Peyer's patch (tissue), 4 donors: ENCODE data around the gene TAP2. TPM values are rescaled to one million over a fixed set of nuclear protein-coding genes. Genes with fewer than 3 reads are reported as not detected.

Source experiments
- DNase-seq, 3 donors: peaks; one replicate each; pipeline ENCODE4 v3.0.0-alpha.2; 2017 to 2019
- H3K27ac ChIP-seq, 4 donors: fragments of 200-600 bp; sonication (generic); one replicate each; pipeline ENCODE4 v1.5.1; 2016 to 2019
- H3K27me3 ChIP-seq, 2 donors: fragments of 200-600 bp; sonication (generic); one replicate each; pipeline ENCODE4 v1.5.1; 2019
- H3K36me3 ChIP-seq, 3 donors: fragments of 200-600 bp; sonication (generic); one replicate each; pipeline ENCODE4 v1.5.1; 2016 to 2019
- H3K4me1 ChIP-seq, 4 donors: fragments of 200-600 bp; sonication (generic); one replicate each; pipeline ENCODE4 v1.5.1; 2016 to 2019
- H3K4me3 ChIP-seq, 4 donors: fragments of 200-600 bp; sonication (generic); 1 replicate in 3 of 4; 2 replicates in 1 of 4; pipeline ENCODE4 v1.5.1; 2016 to 2019; ENCODE audit warnings: mild to moderate bottlenecking in 1 of 4
- H3K9me3 ChIP-seq, 4 donors: fragments of 200-600 bp; sonication (generic); one replicate each; pipeline ENCODE4 v1.5.1; 2016 to 2019; ENCODE audit warnings: mild to moderate bottlenecking in 1 of 4
- POLR2A ChIP-seq, 2 donors: fragments of 450-650 bp; IDR thresholded peaks; one replicate each; pipeline ENCODE4 v1.5.1; 2017; ENCODE audit warnings: antibody characterized with exemption in 2 of 2, mild to moderate bottlenecking in 2 of 2, moderate library complexity in 2 of 2
- total RNA-seq, 4 donors: library from RNA; depleted of rRNA; stranded (reverse); fragments of >200 nt; gene quantifications; one replicate each; pipeline ENCODE4 v1.1.0, GENCODE V29; 2016
- TF ChIP-seq, protein P1 (sequence below), 6 experiments: fragments of 450-650 bp in 4 of 6; fragments of 200-600 bp in 2 of 6; sonication (generic) in 1 of 6; IDR thresholded peaks; one replicate each; pipeline ENCODE4 v1.5.1; 2017 to 2019; ENCODE audit warnings: antibody characterized with exemption in 6 of 6, mild to moderate bottlenecking in 3 of 6, moderate library complexity in 1 of 6

Gene TAP2
- total RNA-seq, 4 donors from 2014 or later, result 16.5 to 53.2 (median 39.4) TPM

DNA sequence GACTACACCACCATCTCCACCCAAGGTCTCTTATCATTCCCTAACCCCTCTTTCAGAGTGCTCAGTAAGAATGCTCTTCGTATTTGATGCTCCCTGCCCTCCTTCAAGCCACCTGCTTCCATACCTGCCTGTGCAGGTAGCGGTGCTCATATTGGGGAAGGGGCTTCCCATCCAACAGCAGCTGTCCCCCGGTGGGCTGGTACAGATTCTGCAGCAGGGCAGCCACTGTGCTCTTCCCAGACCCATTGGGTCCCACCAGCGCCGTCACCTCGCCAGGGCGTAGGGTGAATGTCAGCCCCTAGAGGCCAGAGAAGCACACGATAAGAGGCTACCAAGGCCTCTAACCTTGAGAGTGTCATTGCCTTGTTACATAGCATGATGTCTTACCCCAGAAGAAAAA is 9.3 kb upstream of the TAP2 start:
- Histone ChIP-seq H3K27me3 (no peaks in the 10 kb centered on the region), H3K4me1 (peaks cover 0 to 47% (median 11%) of the 10 kb centered on the region in 4 donors), H3K9me3 (no peaks in the 10 kb centered on the region), H3K27ac (no peak overlapping the region), H3K4me3 (no peak overlapping the region), H3K36me3 (peaks cover 0 to 63% (median 0%) of the 10 kb centered on the region in 3 donors)
- TF ChIP-seq, protein P1, sequence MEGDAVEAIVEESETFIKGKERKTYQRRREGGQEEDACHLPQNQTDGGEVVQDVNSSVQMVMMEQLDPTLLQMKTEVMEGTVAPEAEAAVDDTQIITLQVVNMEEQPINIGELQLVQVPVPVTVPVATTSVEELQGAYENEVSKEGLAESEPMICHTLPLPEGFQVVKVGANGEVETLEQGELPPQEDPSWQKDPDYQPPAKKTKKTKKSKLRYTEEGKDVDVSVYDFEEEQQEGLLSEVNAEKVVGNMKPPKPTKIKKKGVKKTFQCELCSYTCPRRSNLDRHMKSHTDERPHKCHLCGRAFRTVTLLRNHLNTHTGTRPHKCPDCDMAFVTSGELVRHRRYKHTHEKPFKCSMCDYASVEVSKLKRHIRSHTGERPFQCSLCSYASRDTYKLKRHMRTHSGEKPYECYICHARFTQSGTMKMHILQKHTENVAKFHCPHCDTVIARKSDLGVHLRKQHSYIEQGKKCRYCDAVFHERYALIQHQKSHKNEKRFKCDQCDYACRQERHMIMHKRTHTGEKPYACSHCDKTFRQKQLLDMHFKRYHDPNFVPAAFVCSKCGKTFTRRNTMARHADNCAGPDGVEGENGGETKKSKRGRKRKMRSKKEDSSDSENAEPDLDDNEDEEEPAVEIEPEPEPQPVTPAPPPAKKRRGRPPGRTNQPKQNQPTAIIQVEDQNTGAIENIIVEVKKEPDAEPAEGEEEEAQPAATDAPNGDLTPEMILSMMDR (IDR thresholded peaks at IDR 0.05), result no peak
- TF ChIP-seq POLR2A (IDR thresholded peaks at IDR 0.05), result no peak
- DNase-seq, result no peak

DNA sequence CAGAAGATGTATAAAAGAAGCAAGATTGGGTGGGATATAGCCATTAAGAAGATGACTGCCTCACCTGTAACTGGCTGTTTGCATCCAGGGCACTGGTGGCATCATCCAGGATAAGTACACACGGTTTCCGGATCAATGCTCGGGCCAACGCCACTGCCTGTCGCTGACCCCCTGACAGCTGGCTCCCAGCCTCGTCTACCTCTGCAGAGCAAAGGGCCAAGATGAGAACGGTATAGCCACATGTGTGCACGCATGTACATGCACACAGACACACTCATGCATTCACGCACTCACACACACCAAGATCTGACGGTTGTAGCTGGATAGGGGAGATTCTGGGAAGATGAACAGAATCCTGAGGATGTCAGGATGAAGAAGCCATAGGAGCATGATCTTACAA is 8.5 kb upstream of the TAP2 start:
- no peak for DNase-seq
- Histone ChIP-seq H3K36me3 (peaks cover 0 to 70% (median 0%) of the 10 kb centered on the region in 3 donors), H3K27ac (peak overlapping the region in 1 of 4 donors; percentile 100), H3K9me3 (no peaks in the 10 kb centered on the region), H3K27me3 (no peaks in the 10 kb centered on the region), H3K4me3 (peak overlapping the region in 1 of 4 donors; percentile 7), H3K4me1 (peaks cover 0 to 50% (median 11%) of the 10 kb centered on the region in 4 donors)
- TF ChIP-seq, protein P1 (IDR thresholded peaks at IDR 0.05), result no peak
- no peak for TF ChIP-seq POLR2A (IDR thresholded peaks at IDR 0.05)

DNA sequence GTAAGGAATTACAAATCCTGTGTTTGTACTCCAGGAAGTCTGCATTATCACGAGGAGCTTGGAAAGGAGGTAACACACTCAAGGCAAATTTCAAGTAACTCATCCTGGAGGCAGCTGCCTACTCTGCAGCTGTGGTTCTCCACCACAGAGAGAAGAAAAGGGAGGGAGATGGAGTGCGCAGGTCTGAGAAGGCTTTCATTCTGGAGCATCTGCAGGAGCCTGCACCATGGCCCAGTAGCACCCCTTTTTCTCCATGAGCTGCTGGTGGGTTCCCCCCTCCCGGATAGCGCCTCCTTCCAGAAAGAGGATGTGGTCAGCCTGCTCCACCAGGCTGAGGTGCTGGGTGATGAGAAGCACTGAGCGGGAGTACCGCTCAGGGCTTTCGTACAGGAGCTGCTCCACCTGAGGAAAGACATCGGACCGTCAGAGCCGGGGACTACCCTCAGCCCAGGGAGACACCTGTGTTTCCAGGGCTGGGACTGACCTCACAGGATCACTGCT is 6.9 kb upstream of the TAP2 start:
- H3K36me3 ChIP-seq, result peaks cover 0 to 74% (median 0%) of the 10 kb centered on the region in 3 donors
- no peaks in the 10 kb centered on the region for H3K9me3 ChIP-seq
- peaks cover 0 to 44% (median 10%) of the 10 kb centered on the region in 4 donors for H3K4me1 ChIP-seq
- H3K27me3 ChIP-seq, result no peaks in the 10 kb centered on the region
- TF ChIP-seq, protein P1 (IDR thresholded peaks at IDR 0.05), result no peak
- no peak for TF ChIP-seq POLR2A (IDR thresholded peaks at IDR 0.05)
- peak overlapping the region; percentile 95 to 100 (median 99) for H3K27ac ChIP-seq
- peak overlapping the region; percentile 64 to 92 (median 85) for H3K4me3 ChIP-seq
- DNase-seq, result peak in 2 of 3 donors; percentile 75 to 77

DNA sequence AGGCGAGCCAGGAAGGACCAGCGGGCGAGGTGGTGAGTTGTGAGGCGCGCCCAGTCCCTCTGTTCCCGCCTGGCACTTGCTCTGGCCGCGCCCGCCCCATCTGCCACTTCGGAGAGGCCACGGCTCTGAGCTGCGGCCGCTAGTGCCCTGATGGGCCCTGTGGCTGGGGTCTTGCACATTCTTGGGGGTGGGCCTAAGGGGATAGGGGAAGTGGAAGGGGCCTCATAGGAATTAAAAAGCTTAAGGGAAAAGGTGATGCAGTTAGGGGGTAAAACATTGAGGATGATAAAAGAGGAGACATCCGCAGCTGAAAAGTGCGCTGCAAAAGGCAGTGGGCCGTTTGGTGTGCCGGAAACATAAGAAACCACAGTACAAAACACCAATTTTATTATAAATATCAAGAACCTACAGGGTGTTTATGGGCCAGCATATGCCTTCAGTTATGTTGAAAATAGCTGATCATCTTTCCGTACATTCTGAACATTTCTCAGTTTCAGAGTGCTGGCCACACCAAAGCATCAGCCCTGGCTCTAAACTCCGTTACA is 6.4 kb upstream of the TAP2 start:
- peak in 1 of 2 donors; percentile 83 for TF ChIP-seq POLR2A (IDR thresholded peaks at IDR 0.05)
- TF ChIP-seq, protein P1 (IDR thresholded peaks at IDR 0.05), result no peak
- no peaks in the 10 kb centered on the region for H3K9me3 ChIP-seq
- peak overlapping the region; percentile 64 to 92 (median 85) for H3K4me3 ChIP-seq
- DNase-seq, result no peak
- H3K27ac ChIP-seq, result peak overlapping the region; percentile 95 to 100 (median 99)
- peaks cover 0 to 44% (median 13%) of the 10 kb centered on the region in 4 donors for H3K4me1 ChIP-seq
- peaks cover 0 to 74% (median 0%) of the 10 kb centered on the region in 3 donors for H3K36me3 ChIP-seq
- H3K27me3 ChIP-seq, result no peaks in the 10 kb centered on the region

DNA sequence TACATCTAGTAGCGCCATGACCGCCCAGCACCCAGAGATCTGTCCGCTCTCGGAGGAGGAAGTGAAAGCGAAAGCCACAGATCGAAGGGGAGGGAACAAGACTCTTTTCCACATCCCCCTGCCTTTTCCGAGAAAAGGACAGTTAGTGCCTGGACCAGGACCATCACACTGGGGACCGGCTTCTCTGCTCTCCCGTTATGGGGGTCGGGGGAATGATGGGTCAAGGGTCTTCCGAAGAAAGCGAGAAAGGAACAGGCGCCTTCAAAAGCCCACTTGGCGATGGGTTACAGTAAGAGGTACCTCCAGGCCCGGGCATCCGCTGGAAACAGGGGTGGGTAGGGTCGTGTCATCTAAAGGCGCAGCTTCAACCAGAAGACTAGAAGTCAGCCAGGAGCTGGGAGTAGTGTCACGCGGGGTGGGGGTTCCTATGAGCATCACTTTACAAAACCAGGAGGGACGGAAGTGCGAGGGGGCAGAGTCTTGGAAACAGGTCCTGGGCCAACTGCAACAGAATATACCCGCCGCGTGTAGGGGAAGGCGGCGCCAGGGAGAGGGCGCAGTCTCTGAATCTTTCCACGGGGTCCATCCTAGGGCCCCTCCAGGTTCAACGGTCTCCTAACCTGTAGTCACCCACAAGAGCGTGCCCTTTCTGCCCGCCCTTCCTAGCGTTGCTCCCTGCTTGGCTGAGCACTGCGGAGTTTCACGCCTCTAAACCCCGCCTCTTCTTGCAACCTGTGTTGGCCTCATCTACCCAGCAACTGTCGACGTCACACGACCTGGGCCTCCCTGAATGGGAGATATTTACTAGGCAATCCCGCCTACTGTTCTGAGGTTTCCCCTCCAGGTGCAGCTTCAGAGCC is 5.7 kb upstream of the TAP2 start, which contains the start of gene PSMB8:
Gene PSMB8, minus strand, starts transcription at position 69 of the 860 bp plus-strand sequence. Its CDS starts 51 bp downstream, at position 18.
- Histone ChIP-seq H3K27me3 (no peaks in the 10 kb centered on the region), H3K36me3 (peaks cover 0 to 67% (median 0%) of the 10 kb centered on the region in 3 donors), H3K9me3 (no peaks in the 10 kb centered on the region), H3K4me3 (peak within 1 kb of the TSS; percentile 64 to 92 (median 85)), H3K4me1 (peaks cover 0 to 44% (median 13%) of the 10 kb centered on the region in 4 donors), H3K27ac (peak within 1 kb of the TSS; percentile 95 to 100 (median 99))
- peak; percentile 98 to 100 (median 99) for DNase-seq
- TF ChIP-seq, protein P1 (IDR thresholded peaks at IDR 0.05), result peak in 3 of 6 experiments; percentile 24 to 39 (median 30)
- TF ChIP-seq POLR2A (IDR thresholded peaks at IDR 0.05), result peak; percentile 91 to 98
